NB4 (cell line): ENCODE measurements around the gene PDE6C.

Experiments
- MAX ChIP-seq: IDR thresholded peaks from 2 replicates; pipeline ENCODE4 v1.6.1; 2011; ENCODE audit warnings: low read depth, low read length
- MYC ChIP-seq: IDR thresholded peaks from 2 replicates; pipeline ENCODE4 v1.6.1; 2011; ENCODE audit warnings: low read depth, low read length
- POLR2A ChIP-seq: IDR thresholded peaks from 2 replicates; pipeline ENCODE4 v1.6.1; 2011; ENCODE audit warnings: mild to moderate bottlenecking; ENCODE audit not compliant: insufficient read length; ENCODE audit errors: extremely low read depth
- TF ChIP-seq, protein P1 (sequence below): IDR thresholded peaks from one replicate; pipeline ENCODE4 v1.5.1; 2012; ENCODE audit warnings: low read depth, low read length

GRCh38 chr10:93598157-93598556 is 14.2 kb upstream of the PDE6C start:
- TF ChIP-seq, protein P1, sequence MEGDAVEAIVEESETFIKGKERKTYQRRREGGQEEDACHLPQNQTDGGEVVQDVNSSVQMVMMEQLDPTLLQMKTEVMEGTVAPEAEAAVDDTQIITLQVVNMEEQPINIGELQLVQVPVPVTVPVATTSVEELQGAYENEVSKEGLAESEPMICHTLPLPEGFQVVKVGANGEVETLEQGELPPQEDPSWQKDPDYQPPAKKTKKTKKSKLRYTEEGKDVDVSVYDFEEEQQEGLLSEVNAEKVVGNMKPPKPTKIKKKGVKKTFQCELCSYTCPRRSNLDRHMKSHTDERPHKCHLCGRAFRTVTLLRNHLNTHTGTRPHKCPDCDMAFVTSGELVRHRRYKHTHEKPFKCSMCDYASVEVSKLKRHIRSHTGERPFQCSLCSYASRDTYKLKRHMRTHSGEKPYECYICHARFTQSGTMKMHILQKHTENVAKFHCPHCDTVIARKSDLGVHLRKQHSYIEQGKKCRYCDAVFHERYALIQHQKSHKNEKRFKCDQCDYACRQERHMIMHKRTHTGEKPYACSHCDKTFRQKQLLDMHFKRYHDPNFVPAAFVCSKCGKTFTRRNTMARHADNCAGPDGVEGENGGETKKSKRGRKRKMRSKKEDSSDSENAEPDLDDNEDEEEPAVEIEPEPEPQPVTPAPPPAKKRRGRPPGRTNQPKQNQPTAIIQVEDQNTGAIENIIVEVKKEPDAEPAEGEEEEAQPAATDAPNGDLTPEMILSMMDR = no peak
- TF ChIP-seq MAX (no peak), POLR2A (no peak), MYC (no peak)
